ENCODE results near the gene CLDN24.

DNA sequence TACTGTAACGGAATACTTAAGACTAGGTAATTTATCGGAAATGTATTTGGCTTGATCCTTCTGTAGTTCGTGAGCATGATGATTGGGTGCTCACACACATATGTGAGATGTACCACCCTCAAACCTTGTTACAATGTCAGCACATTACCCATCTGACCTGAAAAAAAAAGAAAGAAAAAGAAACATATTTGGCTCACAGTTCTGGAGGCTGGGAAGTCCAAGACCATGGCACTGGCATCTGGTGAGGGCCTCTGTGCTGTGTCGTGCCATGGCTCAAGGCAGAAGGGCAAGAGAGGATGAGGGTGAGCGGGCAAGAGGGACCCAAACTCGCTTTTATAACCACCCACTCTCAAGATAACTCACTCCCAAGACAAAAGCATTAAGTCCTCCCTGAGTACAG is 7.0 kb upstream of the CLDN24 start:
- TF ChIP-seq, protein P1, sequence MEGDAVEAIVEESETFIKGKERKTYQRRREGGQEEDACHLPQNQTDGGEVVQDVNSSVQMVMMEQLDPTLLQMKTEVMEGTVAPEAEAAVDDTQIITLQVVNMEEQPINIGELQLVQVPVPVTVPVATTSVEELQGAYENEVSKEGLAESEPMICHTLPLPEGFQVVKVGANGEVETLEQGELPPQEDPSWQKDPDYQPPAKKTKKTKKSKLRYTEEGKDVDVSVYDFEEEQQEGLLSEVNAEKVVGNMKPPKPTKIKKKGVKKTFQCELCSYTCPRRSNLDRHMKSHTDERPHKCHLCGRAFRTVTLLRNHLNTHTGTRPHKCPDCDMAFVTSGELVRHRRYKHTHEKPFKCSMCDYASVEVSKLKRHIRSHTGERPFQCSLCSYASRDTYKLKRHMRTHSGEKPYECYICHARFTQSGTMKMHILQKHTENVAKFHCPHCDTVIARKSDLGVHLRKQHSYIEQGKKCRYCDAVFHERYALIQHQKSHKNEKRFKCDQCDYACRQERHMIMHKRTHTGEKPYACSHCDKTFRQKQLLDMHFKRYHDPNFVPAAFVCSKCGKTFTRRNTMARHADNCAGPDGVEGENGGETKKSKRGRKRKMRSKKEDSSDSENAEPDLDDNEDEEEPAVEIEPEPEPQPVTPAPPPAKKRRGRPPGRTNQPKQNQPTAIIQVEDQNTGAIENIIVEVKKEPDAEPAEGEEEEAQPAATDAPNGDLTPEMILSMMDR (IDR thresholded peaks at IDR 0.05; ENCODE audit: insufficient read depth, low read depth, low read length), result no peak
- TF ChIP-seq EZH2 (IDR thresholded peaks at IDR 0.05; ENCODE audit: insufficient read depth, low read length), result no peak
